Calu3 (cell line): Measurements from ENCODE around the gene RORB. TPM values are rescaled to one million over a fixed set of nuclear protein-coding genes. Genes with fewer than 3 reads are reported as not detected.
A peak's percentile ranks its signal among the peaks of the same experiment; 100 is the strongest.

Experiments used
- BruUV-seq: library from RNA; stranded (reverse); fragments of 400-500 nt; replicated peaks from 2 replicates; lab custom pipeline; 2021; lab: Mats Ljungman, UMichigan
- CTCF ChIA-PET: fragments of 300-600 bp; sonication (Branson Sonifier 250); formaldehyde crosslinking; loops from one replicate; lab custom pipeline; 2022; ENCODE audit warnings: antibody characterized with exemption; lab: Charles Lee
- DNase-seq: peaks from one replicate; pipeline ENCODE4 v3.0.0; 2022
- H3K27ac Mint-ChIP-seq: one replicate; pipeline ENCODE4 v1.8.0; 2022; ENCODE audit warnings: mixed read lengths; ENCODE audit not compliant: unreplicated experiment
- H3K27me3 Mint-ChIP-seq: one replicate; pipeline ENCODE4 v1.8.0; 2022; ENCODE audit warnings: mixed read lengths; ENCODE audit not compliant: unreplicated experiment
- H3K36me3 Mint-ChIP-seq: one replicate; pipeline ENCODE4 v1.8.0; 2022; ENCODE audit warnings: mild to moderate bottlenecking, moderate library complexity, mixed read lengths; ENCODE audit not compliant: insufficient read depth, unreplicated experiment
- H3K4me1 Mint-ChIP-seq: one replicate; pipeline ENCODE4 v1.8.0; 2022; ENCODE audit warnings: mild to moderate bottlenecking, low read depth, mixed read lengths; ENCODE audit not compliant: unreplicated experiment
- H3K4me3 Mint-ChIP-seq: one replicate; pipeline ENCODE4 v1.8.0; 2022; ENCODE audit warnings: mild to moderate bottlenecking, low read depth, moderate library complexity, mixed read lengths; ENCODE audit not compliant: unreplicated experiment
- H3K9me3 Mint-ChIP-seq: one replicate; pipeline ENCODE4 v1.8.0; 2022; ENCODE audit warnings: low read depth, mixed read lengths; ENCODE audit not compliant: unreplicated experiment
- CTCF ChIP-seq: fragments of 200-600 bp; IDR thresholded peaks from one replicate; pipeline ENCODE4 v1.8.0; 2022; ENCODE audit warnings: antibody characterized with exemption; ENCODE audit not compliant: unreplicated experiment
- intact Hi-C: fragments of 100-400 bp; cut with micrococcal nuclease; formaldehyde crosslinking; loops from one replicate; pipeline ENCODE4 v1.10.0; 2022; ENCODE audit not compliant: unreplicated experiment
- total RNA-seq: library from RNA; stranded (reverse); gene quantifications from 2 replicates; pipeline ENCODE4 v1.2.3, GENCODE V29; 2022

RORB gene
- total RNA-seq, 1 experiment from 2014 or later = not detected

GRCh38 chr9:74645007-74645639, 148.0 kb downstream of the RORB start:
- Mint-ChIP-seq H3K27me3 (peaks cover 27% of the 10 kb centered on the region), H3K9me3 (no peaks in the 10 kb centered on the region), H3K27ac (no peak overlapping the region), H3K4me1 (no peaks in the 10 kb centered on the region), H3K4me3 (no peak overlapping the region), H3K36me3 (no peaks in the 10 kb centered on the region)
- TF ChIP-seq CTCF = no peak
- no TSS peak for BruUV-seq
- DNase-seq = peak; percentile 7
- intact Hi-C loops = no loop called here
- CTCF ChIA-PET = no interaction called here

- H3K27ac Mint-ChIP-seq = no peak overlapping the region
- no peaks in the 10 kb centered on the region for H3K36me3 Mint-ChIP-seq
- intact Hi-C loops = no loop called here
- peaks cover 3% of the 10 kb centered on the region for H3K27me3 Mint-ChIP-seq
- DNase-seq = no peak
- H3K4me1 Mint-ChIP-seq = no peaks in the 10 kb centered on the region
- H3K9me3 Mint-ChIP-seq = peaks cover 2% of the 10 kb centered on the region
- no peak overlapping the region for H3K4me3 Mint-ChIP-seq
- BruUV-seq = no TSS peak
- no peak for TF ChIP-seq CTCF
- CTCF ChIA-PET = no interaction called here
Measured at GRCh38 chr9:74653410-74654080, 156.4 kb downstream of the RORB start.

- Mint-ChIP-seq H3K27ac (no peak overlapping the region), H3K4me3 (no peak overlapping the region), H3K4me1 (no peaks in the 10 kb centered on the region), H3K36me3 (no peaks in the 10 kb centered on the region), H3K9me3 (no peaks in the 10 kb centered on the region), H3K27me3 (no peaks in the 10 kb centered on the region)
- no TSS peak for BruUV-seq
- intact Hi-C loops = no loop called here
- CTCF ChIA-PET = no interaction called here
- no peak for DNase-seq
- TF ChIP-seq CTCF = no peak
Measured at GRCh38 chr9:74662674-74663073, 165.5 kb downstream of the RORB start.

DNA sequence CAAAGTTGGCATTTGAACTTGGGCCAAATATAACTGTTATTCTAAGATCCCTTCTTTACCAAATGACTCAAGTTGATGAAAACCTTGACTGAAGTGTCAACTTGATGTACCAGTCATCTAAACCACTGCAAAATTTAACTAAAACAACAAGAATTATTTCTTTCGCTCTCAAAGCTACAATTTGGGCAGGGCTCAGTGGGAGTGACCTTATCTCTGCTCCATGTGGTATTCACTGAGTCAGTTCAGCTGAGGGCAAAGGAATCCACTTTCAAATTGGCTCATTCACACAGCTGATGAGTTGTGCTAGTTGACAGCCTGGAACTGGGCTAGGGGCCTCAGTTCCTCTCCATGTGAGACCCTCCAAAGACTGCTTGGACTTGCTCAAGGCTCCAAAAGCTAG, 166.3 kb downstream of the RORB start:
- BruUV-seq = no TSS peak
- Mint-ChIP-seq H3K4me3 (no peak overlapping the region), H3K27ac (no peak overlapping the region), H3K36me3 (no peaks in the 10 kb centered on the region), H3K9me3 (no peaks in the 10 kb centered on the region), H3K27me3 (no peaks in the 10 kb centered on the region), H3K4me1 (no peaks in the 10 kb centered on the region)
- CTCF ChIA-PET = no interaction called here
- DNase-seq = no peak
- intact Hi-C loops = no loop called here
- no peak for TF ChIP-seq CTCF
